ENCODE results near the gene PARP3.
"Not testable (repeated sequence)": the region's sequence is repeated elsewhere in the genome, so short reads cannot be mapped to it uniquely, and the experiment has no call there.

Gene PARP3

GRCh38 chr3:51978143-51978502 is 36.0 kb downstream of the PARP3 start:
- H3K27ac Mint-ChIP-seq = no peak overlapping the region
- peaks cover 54% of the 10 kb centered on the region for H3K4me1 Mint-ChIP-seq (ENCODE audit: low read depth)
- H3K36me3 Mint-ChIP-seq (ENCODE audit: low read depth) = peaks cover 6% of the 10 kb centered on the region
- H3K27me3 Mint-ChIP-seq = no peaks in the 10 kb centered on the region
- H3K9me3 Mint-ChIP-seq = no peaks in the 10 kb centered on the region
- no peak overlapping the region for H3K4me3 Mint-ChIP-seq

- H3K27me3 Mint-ChIP-seq = no peaks in the 10 kb centered on the region
- no peaks in the 10 kb centered on the region for H3K9me3 Mint-ChIP-seq
- H3K4me3 Mint-ChIP-seq = no peak overlapping the region
- no peak overlapping the region for H3K27ac Mint-ChIP-seq
- peaks cover 56% of the 10 kb centered on the region for H3K4me1 Mint-ChIP-seq (ENCODE audit: low read depth)
- peaks cover 6% of the 10 kb centered on the region for H3K36me3 Mint-ChIP-seq (ENCODE audit: low read depth)
Observed at GRCh38 chr3:51980253-51980652, 38.1 kb downstream of the PARP3 start.

GRCh38 chr3:51982352-51982837 is 40.2 kb downstream of the PARP3 start:
- Mint-ChIP-seq H3K27me3 (no peaks in the 10 kb centered on the region), H3K4me3 (peak overlapping the region; percentile 92), H3K4me1 (ENCODE audit: low read depth) (peaks cover 35% of the 10 kb centered on the region), H3K9me3 (no peaks in the 10 kb centered on the region), H3K27ac (peak overlapping the region; percentile 94), H3K36me3 (ENCODE audit: low read depth) (peaks cover 6% of the 10 kb centered on the region)

- H3K27ac Mint-ChIP-seq = peak within 1 kb of the TSS; percentile 94
- H3K27me3 Mint-ChIP-seq = no peaks in the 10 kb centered on the region
- H3K36me3 Mint-ChIP-seq (ENCODE audit: low read depth) = peaks cover 6% of the 10 kb centered on the region
- peak within 1 kb of the TSS; percentile 92 for H3K4me3 Mint-ChIP-seq
- H3K9me3 Mint-ChIP-seq = no peaks in the 10 kb centered on the region
- peaks cover 34% of the 10 kb centered on the region for H3K4me1 Mint-ChIP-seq (ENCODE audit: low read depth)
Observed at GRCh38 chr3:51982838-51983577, 40.8 kb downstream of the PARP3 start, which contains the start of gene ACY1. ACY1 (plus strand) TSS chr3:51983535; CDS start chr3:51984065, 530 bp downstream.

- H3K27ac Mint-ChIP-seq = peak overlapping the region; percentile 94
- H3K4me3 Mint-ChIP-seq = peak overlapping the region; percentile 92
- peaks cover 6% of the 10 kb centered on the region for H3K36me3 Mint-ChIP-seq (ENCODE audit: low read depth)
- no peaks in the 10 kb centered on the region for H3K9me3 Mint-ChIP-seq
- H3K27me3 Mint-ChIP-seq = no peaks in the 10 kb centered on the region
- peaks cover 34% of the 10 kb centered on the region for H3K4me1 Mint-ChIP-seq (ENCODE audit: low read depth)
Observed at GRCh38 chr3:51983578-51984268, 41.6 kb downstream of the PARP3 start.

- H3K27me3 Mint-ChIP-seq = no peaks in the 10 kb centered on the region
- H3K36me3 Mint-ChIP-seq (ENCODE audit: low read depth) = peaks cover 6% of the 10 kb centered on the region
- H3K27ac Mint-ChIP-seq = peak overlapping the region; percentile 63
- H3K4me3 Mint-ChIP-seq = peak overlapping the region; percentile 92
- H3K9me3 Mint-ChIP-seq = no peaks in the 10 kb centered on the region
- H3K4me1 Mint-ChIP-seq (ENCODE audit: low read depth) = peaks cover 30% of the 10 kb centered on the region
Observed at GRCh38 chr3:51984269-51984647, 42.1 kb downstream of the PARP3 start.

GRCh38 chr3:51985063-51985462 is 42.9 kb downstream of the PARP3 start:
- Mint-ChIP-seq H3K36me3 (ENCODE audit: low read depth) (peaks cover 6% of the 10 kb centered on the region), H3K27ac (peak overlapping the region; percentile 75)

GRCh38 chr3:51986010-51986947 is 44.1 kb downstream of the PARP3 start:
- Mint-ChIP-seq H3K27ac (peak overlapping the region; percentile 28), H3K4me1 (ENCODE audit: low read depth) (peaks cover 29% of the 10 kb centered on the region), H3K9me3 (no peaks in the 10 kb centered on the region), H3K36me3 (ENCODE audit: low read depth) (peaks cover 3% of the 10 kb centered on the region), H3K4me3 (no peak overlapping the region), H3K27me3 (no peaks in the 10 kb centered on the region)

More at GRCh38 chr3:51985063-51985462, 42.9 kb downstream of the PARP3 start:
- Mint-ChIP-seq H3K9me3 (no peaks in the 10 kb centered on the region), H3K4me3 (peak overlapping the region; percentile 92), H3K4me1 (ENCODE audit: low read depth) (peaks cover 30% of the 10 kb centered on the region), H3K27me3 (no peaks in the 10 kb centered on the region)

GRCh38 chr3:51987568-51987967 is 45.4 kb downstream of the PARP3 start:
- no peaks in the 10 kb centered on the region for H3K27me3 Mint-ChIP-seq
- peaks cover 13% of the 10 kb centered on the region for H3K36me3 Mint-ChIP-seq (ENCODE audit: low read depth)
- H3K9me3 Mint-ChIP-seq = no peaks in the 10 kb centered on the region
- H3K27ac Mint-ChIP-seq = no peak overlapping the region
- H3K4me3 Mint-ChIP-seq = no peak overlapping the region
- peaks cover 26% of the 10 kb centered on the region for H3K4me1 Mint-ChIP-seq (ENCODE audit: low read depth)

- no peaks in the 10 kb centered on the region for H3K9me3 Mint-ChIP-seq
- H3K27me3 Mint-ChIP-seq = no peaks in the 10 kb centered on the region
- H3K36me3 Mint-ChIP-seq (ENCODE audit: low read depth) = peaks cover 22% of the 10 kb centered on the region
- H3K27ac Mint-ChIP-seq = no peak overlapping the region
- H3K4me1 Mint-ChIP-seq (ENCODE audit: low read depth) = peaks cover 26% of the 10 kb centered on the region
- H3K4me3 Mint-ChIP-seq = no peak overlapping the region
Observed at GRCh38 chr3:51988286-51989146, 46.4 kb downstream of the PARP3 start.

GRCh38 chr3:51990501-51990971 is 48.4 kb downstream of the PARP3 start:
- H3K27ac Mint-ChIP-seq, H3K4me3 Mint-ChIP-seq, H3K9me3 Mint-ChIP-seq, H3K27me3 Mint-ChIP-seq: not testable (repeated sequence)
- peaks cover 43% of the 10 kb centered on the region for H3K36me3 Mint-ChIP-seq (ENCODE audit: low read depth)
- H3K4me1 Mint-ChIP-seq (ENCODE audit: low read depth) = peaks cover 33% of the 10 kb centered on the region

GRCh38 chr3:51992017-51992682 is 50.0 kb downstream of the PARP3 start:
- Mint-ChIP-seq H3K36me3 (ENCODE audit: low read depth) (peaks cover 46% of the 10 kb centered on the region), H3K27me3 (no peaks in the 10 kb centered on the region), H3K4me1 (ENCODE audit: low read depth) (peaks cover 38% of the 10 kb centered on the region), H3K27ac (peak overlapping the region; percentile 100), H3K9me3 (no peaks in the 10 kb centered on the region), H3K4me3 (peak overlapping the region; percentile 99)

- H3K27me3 Mint-ChIP-seq, H3K9me3 Mint-ChIP-seq: not testable (repeated sequence)
- peak overlapping the region; percentile 100 for H3K27ac Mint-ChIP-seq
- H3K4me1 Mint-ChIP-seq (ENCODE audit: low read depth) = peaks cover 38% of the 10 kb centered on the region
- peak overlapping the region; percentile 99 for H3K4me3 Mint-ChIP-seq
- peaks cover 46% of the 10 kb centered on the region for H3K36me3 Mint-ChIP-seq (ENCODE audit: low read depth)
Observed at GRCh38 chr3:51993657-51994056, 51.5 kb downstream of the PARP3 start.

Data from stimulated activated naive CD8-positive, alpha-beta T cell treated with anti-CD3 and anti-CD28 coated beads, Interleukin-15, Interleukin-2, amounts not matched to agents 100 ng/mL and 50 ng/mL, for 24 hours (primary cell).